Left ventricle myocardium inferior (tissue), 1 donor: ENCODE measurements around the gene PKM. TPM values are rescaled to one million over a fixed set of nuclear protein-coding genes. Genes with fewer than 3 reads are reported as not detected.
A peak's percentile ranks its signal among the peaks of the same experiment; 100 is the strongest.

Experiments
- DNase-seq: peaks from one replicate; pipeline ENCODE4 v3.0.0-alpha.2; 2020
- H3K27ac ChIP-seq: fragments of 200-600 bp; replicated peaks from 2 replicates; pipeline ENCODE4 v1.8.0; 2021
- H3K27me3 ChIP-seq: fragments of 200-600 bp; 2 replicates; pipeline ENCODE4 v1.8.0; 2021; ENCODE audit warnings: low read depth
- H3K36me3 ChIP-seq: fragments of 200-600 bp; 2 replicates; pipeline ENCODE4 v1.8.0; 2021
- H3K4me1 ChIP-seq: fragments of 200-600 bp; 2 replicates; pipeline ENCODE4 v1.8.0; 2021
- H3K4me3 ChIP-seq: fragments of 200-600 bp; 2 replicates; pipeline ENCODE4 v1.8.0; 2021; ENCODE audit warnings: mild to moderate bottlenecking, moderate library complexity
- H3K9me3 ChIP-seq: fragments of 200-600 bp; replicated peaks from 2 replicates; pipeline ENCODE4 v1.8.0; 2021
- intact Hi-C: fragments of 100-400 bp; cut with micrococcal nuclease; formaldehyde crosslinking; loops from one replicate; pipeline ENCODE4 v1.11.0; 2022
- total RNA-seq: library from RNA; stranded (reverse); fragmentation: NEBNext Ultra II Directional; extraction: Animal tissue kit (Norgen Biotek cat#: 25700); gene quantifications from one replicate; pipeline ENCODE4 v1.2.1, GENCODE V29; 2021
- TF ChIP-seq, protein P1 (sequence below): fragments of 200-600 bp; IDR thresholded peaks from 2 replicates; pipeline ENCODE4 v1.8.0; 2021; ENCODE audit warnings: antibody characterized with exemption, mild to moderate bottlenecking, borderline replicate concordance
- donor health status: DM: no; HTN: yes; CAD: no; lungs with severe emphysema.

PKM gene
- total RNA-seq, 1 donor from 2014 or later = 1,009 TPM

DNA sequence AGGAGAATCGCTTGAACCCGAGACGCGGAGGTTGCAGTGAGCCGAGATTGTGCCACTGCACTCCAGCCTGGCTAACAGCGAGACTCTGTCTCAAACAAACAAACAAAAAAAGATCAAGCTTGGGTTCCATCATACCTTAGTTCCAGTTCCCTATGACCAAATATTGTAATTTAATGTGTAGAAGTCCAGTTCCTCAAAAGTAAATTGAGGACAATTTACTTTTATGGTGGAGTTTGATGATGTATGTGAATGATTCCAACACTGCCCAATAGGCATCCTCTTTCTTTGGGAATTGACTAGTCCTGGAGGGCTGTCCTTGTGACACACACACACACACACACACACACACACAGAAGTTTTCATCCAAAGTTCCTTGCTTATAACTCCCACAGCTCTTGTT lies 2.8 kb upstream of the PKM start:
- TF ChIP-seq, protein P1, sequence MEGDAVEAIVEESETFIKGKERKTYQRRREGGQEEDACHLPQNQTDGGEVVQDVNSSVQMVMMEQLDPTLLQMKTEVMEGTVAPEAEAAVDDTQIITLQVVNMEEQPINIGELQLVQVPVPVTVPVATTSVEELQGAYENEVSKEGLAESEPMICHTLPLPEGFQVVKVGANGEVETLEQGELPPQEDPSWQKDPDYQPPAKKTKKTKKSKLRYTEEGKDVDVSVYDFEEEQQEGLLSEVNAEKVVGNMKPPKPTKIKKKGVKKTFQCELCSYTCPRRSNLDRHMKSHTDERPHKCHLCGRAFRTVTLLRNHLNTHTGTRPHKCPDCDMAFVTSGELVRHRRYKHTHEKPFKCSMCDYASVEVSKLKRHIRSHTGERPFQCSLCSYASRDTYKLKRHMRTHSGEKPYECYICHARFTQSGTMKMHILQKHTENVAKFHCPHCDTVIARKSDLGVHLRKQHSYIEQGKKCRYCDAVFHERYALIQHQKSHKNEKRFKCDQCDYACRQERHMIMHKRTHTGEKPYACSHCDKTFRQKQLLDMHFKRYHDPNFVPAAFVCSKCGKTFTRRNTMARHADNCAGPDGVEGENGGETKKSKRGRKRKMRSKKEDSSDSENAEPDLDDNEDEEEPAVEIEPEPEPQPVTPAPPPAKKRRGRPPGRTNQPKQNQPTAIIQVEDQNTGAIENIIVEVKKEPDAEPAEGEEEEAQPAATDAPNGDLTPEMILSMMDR = no peak
- Histone ChIP-seq H3K27me3 (no peaks in the 10 kb centered on the region), H3K4me3 (no peak overlapping the region), H3K9me3 (no peaks in the 10 kb centered on the region), H3K4me1 (peaks cover 36% of the 10 kb centered on the region), H3K27ac (no peak overlapping the region), H3K36me3 (no peaks in the 10 kb centered on the region)
- intact Hi-C loops = no loop called here
- DNase-seq = no peak

DNA sequence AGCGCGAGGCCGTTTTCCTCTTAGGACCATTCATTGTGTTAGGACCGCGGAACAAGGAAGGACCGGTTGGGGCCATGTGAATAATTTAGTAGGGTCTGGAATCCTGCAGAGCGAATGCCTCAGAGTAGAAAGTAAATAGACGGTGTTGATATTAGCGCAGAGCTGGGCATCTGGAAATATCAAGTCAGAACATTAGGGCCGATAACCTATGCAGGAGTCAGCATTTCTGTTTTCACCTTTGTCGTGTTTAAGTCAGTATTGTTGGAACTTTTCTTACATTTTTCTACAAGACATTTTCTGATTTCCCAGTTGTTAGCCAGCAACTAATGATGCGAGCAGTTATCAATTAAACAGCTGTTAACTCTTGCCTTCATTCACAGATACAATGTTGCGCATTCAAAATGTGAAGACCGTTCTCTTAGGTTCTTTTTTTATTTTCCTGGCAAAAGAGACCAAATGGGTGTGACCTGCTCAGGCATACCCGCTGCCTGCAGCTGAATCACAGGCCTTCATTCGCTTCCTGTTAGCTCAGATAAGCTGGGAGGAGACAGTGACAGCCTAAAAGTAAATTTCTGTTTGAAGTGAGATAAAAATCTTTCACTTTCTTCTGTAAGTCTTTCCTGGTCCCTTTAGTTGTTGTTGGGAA lies 966 bp upstream of the PKM start:
- peaks cover 55% of the 10 kb centered on the region for H3K4me1 ChIP-seq
- no peak for DNase-seq

DNA sequence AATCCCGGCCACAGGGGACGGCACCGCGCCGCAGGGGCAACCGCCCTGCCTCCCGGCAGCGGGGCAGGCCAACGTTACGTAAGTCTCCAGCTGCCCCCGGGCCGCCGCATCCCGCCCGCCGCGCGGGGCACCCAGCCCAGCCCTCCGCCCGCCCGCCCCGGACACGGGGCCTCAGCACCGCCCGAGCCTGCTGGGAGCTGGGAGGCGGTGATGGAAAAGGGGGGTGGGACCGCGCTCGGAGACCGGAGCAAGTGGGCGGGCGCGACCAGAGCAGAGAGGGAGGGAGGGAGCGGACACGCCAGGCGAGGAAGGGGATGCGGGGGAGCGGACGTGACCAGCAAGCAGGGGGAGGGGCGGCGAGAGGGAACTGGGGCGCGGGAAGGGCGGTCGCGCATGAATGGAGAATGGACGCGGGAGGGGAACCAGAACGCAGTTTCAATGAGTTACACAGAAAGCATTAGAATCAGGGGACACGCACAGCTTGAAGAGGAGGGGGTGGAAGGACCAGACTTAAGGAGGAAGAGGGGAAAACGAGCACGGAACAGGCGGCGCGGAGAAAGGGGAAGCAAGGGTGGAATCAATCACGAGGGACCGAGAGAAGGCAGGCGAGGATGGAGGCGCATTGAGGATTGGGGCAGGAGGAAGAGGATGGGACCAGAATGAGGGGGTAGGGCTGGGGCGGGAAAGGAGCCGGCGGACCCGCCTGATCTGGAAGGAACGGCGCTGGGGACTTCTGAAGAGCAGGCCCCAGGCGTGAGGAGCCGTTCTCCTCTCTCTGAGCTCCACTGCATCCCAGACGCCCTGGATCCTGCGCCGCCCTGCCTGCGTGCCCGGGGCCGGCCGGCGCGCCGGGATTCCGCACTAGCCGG lies 559 bp downstream of the PKM start:
- TF ChIP-seq, protein P1 = peak; percentile 25
- peak overlapping the region; percentile 98 for H3K4me3 ChIP-seq
- no peaks in the 10 kb centered on the region for H3K36me3 ChIP-seq
- H3K9me3 ChIP-seq = no peaks in the 10 kb centered on the region
- H3K27ac ChIP-seq = peak overlapping the region; percentile 100
- DNase-seq = peak; percentile 94
- no peaks in the 10 kb centered on the region for H3K27me3 ChIP-seq
- peaks cover 70% of the 10 kb centered on the region for H3K4me1 ChIP-seq
- intact Hi-C loops = no loop called here

More for the DNA sequence above, 966 bp upstream of the PKM start:
- intact Hi-C loops = no loop called here
- Histone ChIP-seq H3K27me3 (no peaks in the 10 kb centered on the region), H3K27ac (peak overlapping the region; percentile 100), H3K36me3 (no peaks in the 10 kb centered on the region), H3K4me3 (peak overlapping the region; percentile 98), H3K9me3 (no peaks in the 10 kb centered on the region)
- TF ChIP-seq, protein P1 = no peak

DNA sequence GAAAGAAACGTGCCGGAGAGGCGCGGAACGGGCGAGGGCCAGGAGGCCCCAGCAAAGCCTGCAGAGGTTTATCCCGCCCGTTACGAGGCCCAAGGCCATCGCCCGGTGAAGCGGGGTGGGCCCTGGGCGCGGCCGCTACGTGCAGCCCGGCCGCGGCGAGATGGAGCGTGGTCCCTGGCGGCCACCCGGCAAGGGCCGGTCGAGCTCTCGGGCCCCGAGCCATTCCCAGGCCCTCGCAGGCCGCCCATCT lies 1.1 kb downstream of the PKM start:
- intact Hi-C loops = no loop called here
- Histone ChIP-seq H3K4me1 (peaks cover 73% of the 10 kb centered on the region), H3K4me3 (peak overlapping the region; percentile 98)

DNA sequence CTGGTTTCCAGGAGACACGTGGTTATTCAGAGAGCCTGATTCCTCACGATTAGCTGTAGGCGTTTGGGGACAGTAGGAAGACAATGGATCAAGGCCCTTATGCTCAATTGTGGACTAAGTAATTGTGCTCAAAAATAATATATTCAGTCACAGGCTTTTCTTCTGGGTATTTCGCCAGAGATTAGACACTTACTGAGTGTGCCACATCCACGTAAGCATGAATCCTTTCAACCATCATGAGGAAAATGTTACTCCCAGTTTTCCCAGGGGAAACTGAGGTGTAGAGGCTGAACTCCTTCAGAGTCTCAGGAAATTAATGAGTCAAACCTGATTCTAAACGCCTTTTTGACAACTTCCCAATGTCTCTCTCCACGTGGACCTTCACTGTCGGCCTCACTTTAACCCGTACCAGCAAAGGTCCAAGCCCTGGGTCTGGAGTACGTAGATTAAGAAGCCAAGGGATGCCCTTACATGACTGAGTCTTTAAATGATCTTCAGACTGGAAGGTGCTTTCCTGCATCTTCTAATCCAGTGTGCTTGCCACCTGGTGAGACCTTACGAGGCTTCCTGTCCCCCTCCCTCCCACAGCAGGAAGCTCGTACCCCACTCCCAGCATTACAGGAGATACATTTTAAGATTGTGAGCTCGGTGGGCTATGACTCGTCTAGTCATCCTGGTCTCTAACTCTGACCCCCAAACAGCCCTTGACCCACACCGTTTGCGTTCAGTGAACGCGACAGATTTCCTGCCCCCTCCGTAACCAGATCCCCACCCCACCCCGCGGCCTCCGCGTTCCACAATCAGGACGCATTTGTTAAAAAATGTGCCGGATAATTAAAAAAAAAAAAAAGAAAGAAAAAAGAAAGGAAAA lies 1.7 kb downstream of the PKM start:
- no peaks in the 10 kb centered on the region for H3K27me3 ChIP-seq
- DNase-seq = peak; percentile 25
- peaks cover 78% of the 10 kb centered on the region for H3K4me1 ChIP-seq
- H3K9me3 ChIP-seq = no peaks in the 10 kb centered on the region
- H3K27ac ChIP-seq = peak overlapping the region; percentile 100
- H3K4me3 ChIP-seq = peak overlapping the region; percentile 98
- intact Hi-C loops = no loop called here
- TF ChIP-seq, protein P1 = no peak
- H3K36me3 ChIP-seq = no peaks in the 10 kb centered on the region

More for the DNA sequence above, 1.1 kb downstream of the PKM start:
- no peaks in the 10 kb centered on the region for H3K9me3 ChIP-seq
- no peaks in the 10 kb centered on the region for H3K36me3 ChIP-seq
- peak overlapping the region; percentile 100 for H3K27ac ChIP-seq
- DNase-seq = no peak
- no peaks in the 10 kb centered on the region for H3K27me3 ChIP-seq
- TF ChIP-seq, protein P1 = no peak
